GM19372 (cell line): ENCODE data around the gene CDKN2AIP.
A peak's percentile ranks its signal among the peaks of the same experiment; 100 is the strongest.

Experiments used
- ATAC-seq: cut with Tn5 transposase; IDR thresholded peaks from one replicate; pipeline ENCODE4 v1.9.1; 2021; ENCODE audit warnings: mild to moderate bottlenecking, low read depth, moderate library complexity; ENCODE audit not compliant: unreplicated experiment

The CDKN2AIP gene

GRCh38 chr4:183444214-183445096 lies at the start of gene CDKN2AIP:
Gene CDKN2AIP, plus strand, starts transcription at chr4:183444636. Its CDS starts 162 bp downstream, at chr4:183444798.
- peak; percentile 81 for ATAC-seq

- no peak for ATAC-seq
Measured at GRCh38 chr4:183395395-183395794, 49.0 kb upstream of the CDKN2AIP start.

GRCh38 chr4:183396227-183396637 lies 48.2 kb upstream of the CDKN2AIP start:
- ATAC-seq: no peak

GRCh38 chr4:183397741-183398297 lies 46.6 kb upstream of the CDKN2AIP start:
- no peak for ATAC-seq

GRCh38 chr4:183398298-183399125 lies 45.9 kb upstream of the CDKN2AIP start:
- peak; percentile 89 for ATAC-seq

- no peak for ATAC-seq
Measured at GRCh38 chr4:183399126-183399522, 45.3 kb upstream of the CDKN2AIP start.

GRCh38 chr4:183399616-183400015 lies 44.8 kb upstream of the CDKN2AIP start:
- ATAC-seq: no peak

GRCh38 chr4:183400035-183400434 lies 44.4 kb upstream of the CDKN2AIP start:
- no peak for ATAC-seq

- no peak for ATAC-seq
Measured at GRCh38 chr4:183401473-183401872, 43.0 kb upstream of the CDKN2AIP start.

GRCh38 chr4:183402771-183403170 lies 41.7 kb upstream of the CDKN2AIP start:
- no peak for ATAC-seq

- ATAC-seq: no peak
Measured at GRCh38 chr4:183403486-183403885, 41.0 kb upstream of the CDKN2AIP start.

GRCh38 chr4:183403961-183404360 lies 40.5 kb upstream of the CDKN2AIP start:
- no peak for ATAC-seq

GRCh38 chr4:183405303-183405702 lies 39.1 kb upstream of the CDKN2AIP start:
- no peak for ATAC-seq

- peak; percentile 97 for ATAC-seq
Measured at GRCh38 chr4:183407128-183407585, 37.3 kb upstream of the CDKN2AIP start.

GRCh38 chr4:183407635-183408464 lies 36.6 kb upstream of the CDKN2AIP start:
- ATAC-seq: no peak

GRCh38 chr4:183408796-183409195 lies 35.6 kb upstream of the CDKN2AIP start:
- ATAC-seq: no peak

- ATAC-seq: no peak
Measured at GRCh38 chr4:183409483-183409882, 35.0 kb upstream of the CDKN2AIP start.

GRCh38 chr4:183409934-183410333 lies 34.5 kb upstream of the CDKN2AIP start:
- ATAC-seq: no peak

- ATAC-seq: no peak
Measured at GRCh38 chr4:183411291-183411861, 33.1 kb upstream of the CDKN2AIP start.

- ATAC-seq: no peak
Measured at GRCh38 chr4:183412821-183413220, 31.6 kb upstream of the CDKN2AIP start.
